AG04450 (cell line): Measurements from ENCODE around the gene ZFHX3. TPM values are rescaled to one million over a fixed set of nuclear protein-coding genes. Genes with fewer than 3 reads are reported as not detected.

ENCODE experiments used
- CTCF ChIA-PET: fragments of 300-600, 350-600 bp; formaldehyde crosslinking; extraction: SDS; loops from one replicate; lab custom pipeline; 2022; ENCODE audit warnings: antibody characterized with exemption, inconsistent platforms; lab: Charles Lee
- POLR2A ChIA-PET: fragments of 350-600 bp; formaldehyde crosslinking; extraction: SDS; loops from one replicate; lab custom pipeline; 2021; ENCODE audit warnings: antibody characterized with exemption, inconsistent platforms; lab: Yijun Ruan, JAX
- DNase-seq: peaks from one replicate; pipeline ENCODE4 v3.0.0-alpha.2; 2011; ENCODE audit warnings: low read depth, low spot score
- H3K27ac ChIP-seq: one replicate; pipeline ENCODE4 v1.5.1; 2012; ENCODE audit warnings: low read depth, low read length, control low read depth
- H3K27me3 ChIP-seq: one replicate; pipeline ENCODE4 v1.6.0; 2012; ENCODE audit warnings: low read length; ENCODE audit not compliant: control insufficient read depth, insufficient read depth
- H3K4me3 ChIP-seq: 2 replicates; pipeline ENCODE4 v1.5.1; 2011; ENCODE audit warnings: mild to moderate bottlenecking, low read depth, low read length, control low read depth
- H3K9me3 ChIP-seq: 2 replicates; pipeline ENCODE4 v1.5.1; 2012; ENCODE audit warnings: low read length; ENCODE audit not compliant: control insufficient read depth, insufficient read depth
- polyA plus RNA-seq: library from polyadenylated mRNA; depleted of rRNA; stranded (reverse); fragments of >200 nt; gene quantifications from 2 replicates; pipeline ENCODE4 v1.2.3, GENCODE V29; 2011
- TF ChIP-seq, protein P1 (sequence below): IDR thresholded peaks from 2 replicates; pipeline ENCODE4 v1.5.1; 2011; ENCODE audit warnings: low read depth, low read length, control low read depth, inconsistent platforms

The ZFHX3 gene
- polyA plus RNA-seq, 1 experiment = 3.3 TPM

GRCh38 chr16:73016488-73016830 is 31.5 kb downstream of the ZFHX3 start:
- CTCF ChIA-PET = no interaction called here
- TF ChIP-seq, protein P1, sequence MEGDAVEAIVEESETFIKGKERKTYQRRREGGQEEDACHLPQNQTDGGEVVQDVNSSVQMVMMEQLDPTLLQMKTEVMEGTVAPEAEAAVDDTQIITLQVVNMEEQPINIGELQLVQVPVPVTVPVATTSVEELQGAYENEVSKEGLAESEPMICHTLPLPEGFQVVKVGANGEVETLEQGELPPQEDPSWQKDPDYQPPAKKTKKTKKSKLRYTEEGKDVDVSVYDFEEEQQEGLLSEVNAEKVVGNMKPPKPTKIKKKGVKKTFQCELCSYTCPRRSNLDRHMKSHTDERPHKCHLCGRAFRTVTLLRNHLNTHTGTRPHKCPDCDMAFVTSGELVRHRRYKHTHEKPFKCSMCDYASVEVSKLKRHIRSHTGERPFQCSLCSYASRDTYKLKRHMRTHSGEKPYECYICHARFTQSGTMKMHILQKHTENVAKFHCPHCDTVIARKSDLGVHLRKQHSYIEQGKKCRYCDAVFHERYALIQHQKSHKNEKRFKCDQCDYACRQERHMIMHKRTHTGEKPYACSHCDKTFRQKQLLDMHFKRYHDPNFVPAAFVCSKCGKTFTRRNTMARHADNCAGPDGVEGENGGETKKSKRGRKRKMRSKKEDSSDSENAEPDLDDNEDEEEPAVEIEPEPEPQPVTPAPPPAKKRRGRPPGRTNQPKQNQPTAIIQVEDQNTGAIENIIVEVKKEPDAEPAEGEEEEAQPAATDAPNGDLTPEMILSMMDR = no peak
- Histone ChIP-seq H3K27ac (no peak overlapping the region), H3K9me3 (no peaks in the 10 kb centered on the region), H3K4me3 (no peak overlapping the region), H3K27me3 (no peaks in the 10 kb centered on the region)
- DNase-seq = no peak
- POLR2A ChIA-PET = no interaction called here

GRCh38 chr16:73015612-73016487 is 32.1 kb downstream of the ZFHX3 start:
- ChIA-PET CTCF (interaction anchor here (0.6 to 1.2 kb wide), 3 partner anchors 82 to 184 kb away, joined by 3 read pairs; no protein-coding TSS in a partner anchor), POLR2A (no interaction called here)
- TF ChIP-seq, protein P1 = no peak
- no peak overlapping the region for H3K4me3 ChIP-seq
- H3K27me3 ChIP-seq = no peaks in the 10 kb centered on the region
- H3K9me3 ChIP-seq = no peaks in the 10 kb centered on the region
- DNase-seq = no peak
- H3K27ac ChIP-seq = no peak overlapping the region

DNA sequence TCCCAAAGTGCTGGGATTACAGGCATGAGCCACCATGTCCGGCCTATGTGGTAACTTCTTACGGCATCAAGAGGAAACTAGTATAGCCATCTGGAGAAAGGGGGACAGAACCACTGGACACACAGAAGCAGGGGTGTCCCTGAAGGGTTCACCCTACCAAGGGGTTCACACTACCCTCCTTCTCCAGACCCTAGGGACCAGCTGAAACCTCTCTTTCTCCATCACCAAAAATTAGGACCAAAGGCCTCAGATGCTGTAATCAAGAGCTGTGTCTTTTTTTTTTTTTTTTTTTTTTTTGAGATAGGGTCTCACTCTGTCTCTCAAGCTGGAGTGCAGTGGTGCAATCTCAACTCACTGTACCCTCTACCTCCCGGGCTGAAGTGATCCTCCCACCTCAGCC is 33.2 kb downstream of the ZFHX3 start:
- ChIA-PET CTCF (interaction anchor here (1.2 kb wide), 1 partner anchor 183 kb away, joined by 3 read pairs; no protein-coding TSS in a partner anchor), POLR2A (no interaction called here)
- H3K4me3 ChIP-seq = no peak overlapping the region
- TF ChIP-seq, protein P1 = no peak
- no peak overlapping the region for H3K27ac ChIP-seq
- no peaks in the 10 kb centered on the region for H3K9me3 ChIP-seq
- H3K27me3 ChIP-seq = no peaks in the 10 kb centered on the region
- DNase-seq = no peak

GRCh38 chr16:73013974-73014373 is 34.0 kb downstream of the ZFHX3 start:
- CTCF ChIA-PET = no interaction called here
- no peak overlapping the region for H3K27ac ChIP-seq
- TF ChIP-seq, protein P1 = no peak
- POLR2A ChIA-PET = no interaction called here
- H3K4me3 ChIP-seq = no peak overlapping the region
- no peaks in the 10 kb centered on the region for H3K27me3 ChIP-seq
- H3K9me3 ChIP-seq = no peaks in the 10 kb centered on the region
- no peak for DNase-seq

GRCh38 chr16:73012341-73012740 is 35.6 kb downstream of the ZFHX3 start:
- H3K27ac ChIP-seq = no peak overlapping the region
- no peaks in the 10 kb centered on the region for H3K9me3 ChIP-seq
- ChIA-PET POLR2A (no interaction called here), CTCF (no interaction called here)
- no peaks in the 10 kb centered on the region for H3K27me3 ChIP-seq
- TF ChIP-seq, protein P1 = no peak
- no peak overlapping the region for H3K4me3 ChIP-seq
- no peak for DNase-seq
